ENCODE data around the gene FBXO5.
"Not testable (repeated sequence)": the region's sequence is repeated elsewhere in the genome, so short reads cannot be mapped to it uniquely, and the experiment has no call there.

FBXO5 gene
- total RNA-seq: 11.1 to 12.2 (median 11.9) reads per million in 3 experiments

- DNase-seq: peak; percentile 97
These were observed at the start of gene FBXO5 for GRCh38 chr6:152982904-152983636. FBXO5 (minus strand) TSS chr6:152983041; CDS start chr6:152982959, 82 bp downstream.

- no peak for DNase-seq
These were observed 49.5 kb upstream of the FBXO5 start for GRCh38 chr6:153032255-153032882.

DNA sequence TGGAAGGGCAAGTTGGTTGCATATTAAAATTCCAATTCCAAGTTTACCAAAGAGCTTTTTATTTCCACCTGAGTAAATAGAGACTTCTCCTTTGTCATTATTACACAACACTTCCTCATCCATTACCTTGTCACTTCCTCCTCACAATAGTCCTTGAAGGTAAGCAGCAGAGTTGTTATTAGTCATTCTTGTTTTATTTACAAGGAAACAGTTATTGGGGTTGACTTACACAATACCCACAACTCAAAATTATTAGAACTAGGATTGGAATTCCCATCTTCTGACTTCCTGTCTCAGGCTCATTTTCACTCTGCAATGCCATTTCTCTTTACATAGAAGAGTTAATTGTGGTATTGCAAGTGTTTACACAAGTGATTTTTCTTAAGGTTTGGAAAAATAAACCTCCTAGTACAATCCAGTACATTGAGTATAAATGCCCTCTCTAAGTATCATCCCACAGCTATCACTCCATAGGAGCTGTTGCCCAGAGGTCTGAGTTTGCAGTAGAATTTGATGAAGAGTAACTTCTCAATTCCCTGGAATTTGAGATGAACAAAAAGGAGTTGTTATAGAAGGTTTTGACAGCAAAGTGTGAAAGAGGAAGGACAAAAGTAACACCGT is 48.6 kb upstream of the FBXO5 start:
- DNase-seq: no peak

DNA sequence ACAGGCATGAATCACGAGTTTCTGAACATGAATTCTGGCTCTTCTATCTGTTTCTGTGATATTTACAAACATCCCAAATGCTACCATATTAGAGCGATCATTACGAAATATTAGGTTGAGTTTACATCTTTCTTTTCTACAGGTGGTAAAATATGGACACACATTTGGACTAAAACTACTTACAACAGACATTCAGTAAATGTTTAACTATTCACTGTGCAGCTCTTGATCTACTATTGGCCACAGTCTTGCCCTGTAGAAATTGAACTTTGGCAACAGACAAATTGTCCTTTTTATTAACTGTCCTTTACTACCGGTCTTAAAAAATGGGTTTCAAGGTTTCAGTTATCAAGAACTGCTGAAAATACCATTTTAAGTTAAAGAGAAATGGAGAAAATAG is 46.1 kb upstream of the FBXO5 start:
- DNase-seq: no peak

- DNase-seq: no peak
These were observed 45.4 kb upstream of the FBXO5 start for GRCh38 chr6:153028286-153028685.

DNA sequence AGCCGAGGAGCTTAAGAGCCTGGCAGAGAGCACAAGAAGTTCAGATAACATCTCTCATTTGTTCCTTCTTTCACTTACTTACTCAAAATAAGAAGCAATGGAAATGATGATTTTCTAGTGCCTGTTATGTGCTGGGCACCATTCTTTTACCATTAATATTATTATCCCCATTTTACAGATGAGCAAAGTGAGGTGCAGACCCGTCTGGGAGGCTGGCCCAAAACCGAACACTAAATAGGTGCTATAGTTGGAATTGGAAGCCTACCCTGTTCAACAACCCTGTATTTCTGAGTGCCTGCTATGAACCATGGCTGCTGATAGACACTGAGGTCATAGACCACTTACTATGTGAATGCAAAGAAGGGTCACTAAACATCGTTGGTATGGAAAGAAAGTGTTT is 44.6 kb upstream of the FBXO5 start:
- DNase-seq: no peak

- DNase-seq: no peak
These were observed 41.8 kb upstream of the FBXO5 start for GRCh38 chr6:153024709-153025017.

- DNase-seq: peak; percentile 52
These were observed 41.3 kb upstream of the FBXO5 start for GRCh38 chr6:153023977-153024708.

DNA sequence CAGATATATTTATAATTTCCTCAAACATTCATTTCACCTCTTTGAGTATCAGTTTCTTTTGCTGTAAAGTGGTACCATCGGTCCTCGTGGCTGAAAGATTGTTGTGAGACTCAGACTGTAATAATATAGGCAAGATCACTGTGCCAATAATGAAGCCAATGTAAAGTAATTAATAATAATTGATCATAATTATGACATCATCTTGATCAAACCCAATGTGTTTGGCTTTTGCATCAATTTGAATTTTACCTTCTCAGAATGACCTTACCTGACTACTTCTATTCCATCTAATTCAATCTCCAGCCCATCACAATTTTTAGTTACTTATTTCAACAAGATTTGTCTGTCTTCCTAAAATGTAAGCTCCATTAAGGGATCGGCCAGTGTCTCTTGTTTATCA is 35.5 kb upstream of the FBXO5 start:
- no peak for DNase-seq

GRCh38 chr6:153016846-153017245 is 34.0 kb upstream of the FBXO5 start:
- DNase-seq: no peak

GRCh38 chr6:153015094-153015640 is 32.3 kb upstream of the FBXO5 start:
- no peak for DNase-seq

GRCh38 chr6:153013438-153013837 is 30.6 kb upstream of the FBXO5 start:
- no peak for DNase-seq

DNA sequence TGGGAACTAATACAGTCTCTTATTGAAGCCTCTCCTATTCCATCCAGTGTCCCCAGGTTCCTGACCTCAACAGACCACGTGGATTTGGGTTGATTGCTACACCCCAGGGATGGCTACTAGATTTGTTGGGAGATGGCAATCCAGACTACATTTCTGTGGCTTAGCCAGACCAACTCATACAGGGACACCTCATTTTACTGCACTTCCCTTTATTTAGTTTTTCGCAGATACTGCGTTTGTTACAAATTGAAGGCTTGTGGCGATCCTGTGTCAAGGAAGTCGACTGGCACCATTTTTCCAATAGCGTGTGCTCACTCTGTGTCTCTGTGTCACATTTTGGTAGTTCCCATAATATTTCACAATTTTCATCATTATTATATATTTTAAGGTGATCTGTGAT is 30.0 kb upstream of the FBXO5 start:
- DNase-seq: no peak

GRCh38 chr6:153003366-153003690 is 20.5 kb upstream of the FBXO5 start:
- DNase-seq: no peak

DNA sequence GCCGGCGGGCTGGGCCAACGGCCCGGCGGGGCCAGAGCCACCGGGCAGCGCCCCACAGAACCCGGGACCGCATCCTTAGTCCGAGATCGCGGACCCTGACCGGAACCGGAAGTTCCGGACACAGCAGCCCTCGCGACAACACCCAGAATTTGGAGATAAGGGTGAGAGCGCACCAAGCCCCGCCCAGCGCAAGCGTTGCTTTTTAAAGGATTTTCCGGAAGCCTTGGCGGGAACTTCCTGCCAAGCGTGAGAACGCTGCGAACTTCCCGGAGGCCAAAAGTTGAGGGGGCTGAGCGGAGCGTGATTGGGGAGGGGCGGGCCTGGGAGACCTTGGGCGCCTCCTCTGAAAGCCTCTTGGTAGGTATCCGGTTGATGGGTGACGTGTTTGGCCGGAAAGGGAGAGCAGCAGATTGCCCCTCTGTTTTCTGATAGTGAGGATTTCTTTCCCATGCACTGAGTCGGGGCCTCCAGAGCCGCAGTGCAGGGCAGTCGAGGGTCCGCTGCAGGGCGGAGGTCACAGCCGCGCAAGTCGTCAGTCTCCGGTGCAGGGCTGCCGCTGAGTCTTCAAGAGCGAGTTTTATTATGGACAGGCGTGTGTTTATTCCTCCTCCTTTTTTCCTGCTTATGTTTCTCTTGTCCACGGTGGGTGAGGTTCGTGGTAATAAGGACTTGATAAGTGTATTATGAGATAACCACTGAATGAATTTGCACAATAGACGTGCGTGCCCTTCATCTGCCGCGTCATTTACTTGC is 19.9 kb upstream of the FBXO5 start, which contains the start of gene MTRF1L:
TSS of gene MTRF1L (minus strand) at position 97 of the 753 bp plus-strand sequence. CDS start at position 73, 24 bp downstream.
- DNase-seq: peak; percentile 76

DNA sequence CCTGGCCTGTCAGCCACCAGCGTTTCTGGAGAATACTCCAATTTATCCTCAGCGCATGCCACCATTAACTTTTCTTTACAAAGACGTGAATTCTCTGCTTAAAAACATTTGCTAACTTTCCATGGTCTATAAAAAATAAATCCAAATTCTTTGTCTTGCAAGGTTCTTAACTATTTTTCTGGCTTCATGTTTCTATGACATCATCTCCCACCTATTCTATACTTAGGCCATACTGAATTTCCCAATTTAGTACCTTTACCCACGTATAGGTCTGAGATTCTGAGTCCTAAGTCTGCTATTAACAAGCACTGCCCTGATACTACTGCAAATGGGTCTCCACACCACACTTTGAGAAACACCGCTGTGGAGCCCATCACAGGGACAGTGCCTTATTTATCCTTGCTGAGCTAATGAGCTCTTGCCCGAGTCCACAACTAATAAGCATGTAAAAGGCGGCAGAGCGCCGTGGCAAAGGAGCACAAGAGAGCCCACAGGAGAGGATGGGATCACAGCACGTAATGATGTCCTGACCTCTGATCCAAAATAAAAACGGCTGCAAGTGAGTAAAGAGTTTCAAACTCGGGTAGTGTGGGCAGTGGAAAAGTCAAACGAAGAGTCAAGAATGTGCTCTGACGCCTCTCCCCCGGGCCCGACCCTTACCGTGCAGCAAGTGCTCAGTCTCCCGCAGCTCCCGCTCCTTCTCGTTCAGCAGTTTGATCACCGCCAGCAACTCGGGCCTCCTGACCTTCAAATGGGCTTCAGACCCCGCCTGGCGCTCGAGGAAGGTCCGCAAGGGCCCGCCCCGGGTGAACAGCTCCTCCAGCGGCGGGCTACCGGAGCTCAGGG is 19.1 kb upstream of the FBXO5 start:
- no peak for DNase-seq

DNA sequence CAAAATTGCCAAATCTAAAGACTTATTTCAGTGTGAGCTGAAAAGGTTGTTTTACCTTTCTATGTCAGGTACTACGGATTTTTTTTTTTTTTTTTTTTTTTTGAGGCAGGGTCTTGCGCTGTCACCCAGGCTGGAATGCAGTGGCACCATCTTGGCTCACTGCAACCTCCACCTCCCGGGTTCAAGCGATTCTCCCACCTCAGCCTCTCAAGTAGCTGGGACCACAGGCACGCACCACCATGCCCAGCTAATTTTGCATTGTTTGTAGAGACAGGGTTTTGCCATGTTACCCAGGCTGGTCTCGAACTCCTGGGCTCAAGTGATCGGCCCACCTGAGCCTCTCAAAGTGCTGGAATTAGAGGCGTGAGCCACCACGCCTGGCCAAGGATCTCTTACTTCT is 17.9 kb upstream of the FBXO5 start:
- not testable (repeated sequence) for DNase-seq

DNA sequence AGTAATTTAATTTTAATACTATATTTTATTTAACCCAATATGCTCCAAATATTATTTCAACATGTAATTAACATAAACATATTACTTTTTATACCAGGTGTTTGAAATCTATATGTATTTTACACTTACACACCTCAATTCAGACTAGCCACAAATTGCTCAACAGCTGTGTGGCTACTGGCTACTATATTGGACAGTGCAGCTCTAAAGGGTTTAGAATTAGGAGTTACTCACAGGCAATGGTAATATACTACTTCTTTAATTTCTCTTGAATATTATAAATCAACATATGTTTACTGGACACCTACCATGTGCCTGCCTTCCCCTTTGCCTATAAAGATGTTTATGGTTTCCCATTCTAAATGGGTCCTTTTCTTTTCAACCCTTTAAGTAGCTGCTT is 17.4 kb upstream of the FBXO5 start:
- DNase-seq: no peak

GRCh38 chr6:152999538-152999937 is 16.7 kb upstream of the FBXO5 start:
- DNase-seq: not testable (repeated sequence)

- no peak for DNase-seq
These were observed 11.0 kb upstream of the FBXO5 start for GRCh38 chr6:152993847-152994246.

DNA sequence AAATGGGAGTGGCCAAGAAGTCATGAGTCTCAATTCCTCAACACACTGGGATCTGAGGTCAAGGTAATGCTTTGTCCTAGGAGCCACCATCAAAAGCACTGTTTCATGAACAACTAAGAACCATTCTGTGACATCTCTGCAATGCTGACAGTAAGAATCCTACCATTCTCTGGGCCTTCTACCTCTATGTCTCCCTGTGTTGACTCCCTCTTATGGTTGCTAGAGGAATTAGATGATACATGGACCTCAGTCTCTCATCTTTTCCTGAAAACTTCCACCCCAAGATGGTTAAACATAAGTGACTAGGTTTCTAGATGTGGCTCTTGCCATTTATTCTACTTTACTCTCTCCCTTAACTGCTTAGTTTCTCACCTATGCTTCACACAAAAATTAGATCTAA is 10.6 kb upstream of the FBXO5 start:
- DNase-seq: no peak

DNA sequence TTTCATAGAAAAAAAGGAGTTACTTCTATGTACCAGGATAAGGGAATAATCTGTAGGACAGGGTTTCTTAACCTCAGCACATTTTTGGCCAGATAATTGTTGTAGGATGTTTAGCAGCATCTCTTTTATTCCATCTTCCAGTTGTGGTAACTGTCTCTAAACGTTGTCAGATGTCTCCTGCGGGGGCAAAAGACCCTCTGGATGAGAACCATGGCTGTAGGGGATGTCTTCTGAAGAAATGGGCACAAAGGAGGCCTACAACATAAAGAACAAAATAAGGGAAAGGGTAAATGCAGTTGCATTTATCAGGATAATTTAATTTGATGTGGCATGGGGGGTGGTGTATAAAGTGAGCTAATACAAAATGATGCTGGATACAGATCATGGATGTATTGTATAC is 4.1 kb upstream of the FBXO5 start:
- DNase-seq: no peak

Data from central memory CD4-positive, alpha-beta T cell (primary cell).